NT2/D1 (cell line): Measurements from ENCODE around the gene ALOXE3.
A peak's percentile ranks its signal among the peaks of the same experiment; 100 is the strongest.

Source experiments
- DNase-seq: peaks from one replicate; pipeline ENCODE4 v3.0.0-alpha.2; 2011; ENCODE audit warnings: low read depth, low spot score
- H3K27me3 ChIP-seq: 2 replicates; pipeline ENCODE4 v1.6.0; 2011; ENCODE audit warnings: mild to moderate bottlenecking; ENCODE audit not compliant: insufficient read length, insufficient read depth
- H3K36me3 ChIP-seq: 2 replicates; pipeline ENCODE4 v1.6.1; 2011; ENCODE audit warnings: mild to moderate bottlenecking, low read length, mixed read lengths; ENCODE audit not compliant: insufficient read depth, insufficient read length
- H3K4me1 ChIP-seq: 2 replicates; pipeline ENCODE4 v1.5.1; 2011; ENCODE audit not compliant: insufficient read depth, insufficient read length
- H3K4me3 ChIP-seq: 2 replicates; pipeline ENCODE4 v1.5.1; 2011; ENCODE audit warnings: low read depth; ENCODE audit not compliant: insufficient read length
- H3K9ac ChIP-seq: 2 replicates; pipeline ENCODE4 v1.6.0; 2011; ENCODE audit warnings: low read depth; ENCODE audit not compliant: insufficient read length
- H3K9me3 ChIP-seq: 2 replicates; pipeline ENCODE4 v1.5.1; 2011; ENCODE audit warnings: mild to moderate bottlenecking, low read length; ENCODE audit not compliant: insufficient read depth
- SUZ12 ChIP-seq: IDR thresholded peaks from 2 replicates; pipeline ENCODE4 v1.6.1; 2011; ENCODE audit not compliant: insufficient read length, insufficient read depth; ENCODE audit errors: extremely low read depth
- YY1 ChIP-seq: IDR thresholded peaks from 2 replicates; pipeline ENCODE4 v1.6.1; 2011; ENCODE audit not compliant: insufficient read length, insufficient read depth
- ZNF274 ChIP-seq: IDR thresholded peaks from 2 replicates; pipeline ENCODE4 v1.6.1; 2011; ENCODE audit warnings: mild to moderate bottlenecking, low read depth, low read length

ALOXE3 gene

GRCh38 chr17:8138672-8139371 lies 20.5 kb upstream of the ALOXE3 start:
- no peaks in the 10 kb centered on the region for H3K9me3 ChIP-seq
- H3K27me3 ChIP-seq, result peaks cover 6% of the 10 kb centered on the region
- DNase-seq, result peak; percentile 88
- peaks cover 34% of the 10 kb centered on the region for H3K36me3 ChIP-seq
- TF ChIP-seq SUZ12, result no peak
- TF ChIP-seq YY1, result no peak
- no peak for TF ChIP-seq ZNF274
- peak overlapping the region; percentile 40 for H3K4me3 ChIP-seq
- peak overlapping the region; percentile 74 for H3K9ac ChIP-seq
- H3K4me1 ChIP-seq, result peaks cover 4% of the 10 kb centered on the region

DNA sequence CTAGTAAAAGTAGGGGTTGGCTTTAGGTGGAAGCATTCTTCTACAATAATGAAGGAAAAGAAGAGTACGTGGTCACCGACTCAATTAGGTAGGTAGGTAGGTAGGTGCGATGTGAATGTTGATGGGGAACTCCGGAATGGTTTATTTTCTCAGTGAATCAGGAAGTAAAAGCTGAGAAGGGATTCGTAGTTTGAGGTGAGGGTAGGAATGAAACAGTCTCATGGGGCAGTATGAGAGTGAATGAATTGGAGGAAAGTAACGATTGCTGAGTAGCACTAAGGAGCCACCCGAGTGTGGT lies 20.0 kb upstream of the ALOXE3 start:
- Histone ChIP-seq H3K9me3 (no peaks in the 10 kb centered on the region), H3K27me3 (peaks cover 6% of the 10 kb centered on the region), H3K9ac (peak overlapping the region; percentile 15), H3K36me3 (peaks cover 31% of the 10 kb centered on the region), H3K4me3 (peak overlapping the region; percentile 33), H3K4me1 (peaks cover 4% of the 10 kb centered on the region)
- DNase-seq, result no peak
- TF ChIP-seq YY1, result no peak
- no peak for TF ChIP-seq SUZ12
- no peak for TF ChIP-seq ZNF274

DNA sequence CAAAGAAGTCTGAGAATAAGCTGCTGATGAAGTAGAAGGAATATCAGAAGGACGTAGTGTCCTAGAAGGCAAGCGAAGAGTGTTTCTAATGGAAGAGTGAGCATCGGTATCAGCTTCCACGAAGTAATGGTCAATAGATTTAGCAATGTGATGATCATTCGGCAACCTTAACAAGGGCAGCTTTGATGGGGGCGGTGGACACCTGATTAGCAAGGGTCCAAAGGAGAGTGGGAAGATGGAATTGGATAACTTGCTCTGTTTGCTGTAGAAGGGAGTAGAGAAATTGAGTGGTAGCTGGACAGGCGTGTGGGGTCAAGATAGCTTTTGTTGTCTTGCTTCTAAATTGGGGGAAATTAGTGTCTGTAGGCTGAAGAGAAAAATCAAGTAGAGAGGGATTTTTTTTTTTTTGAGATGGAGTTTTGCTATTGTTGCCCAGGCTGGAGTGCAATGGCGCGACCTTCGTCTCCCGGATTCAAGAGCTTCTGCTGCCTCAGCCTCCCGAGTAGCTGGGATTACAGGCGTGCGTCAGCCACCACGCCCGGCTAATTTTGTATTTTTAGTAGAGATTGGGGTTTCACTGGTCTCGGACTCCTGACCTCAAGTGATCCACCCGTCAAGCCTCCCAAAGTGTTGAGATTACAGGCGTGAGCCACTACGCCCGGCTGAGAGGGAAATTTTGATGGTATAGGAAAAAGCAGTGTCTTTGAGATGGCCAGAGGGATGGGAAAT lies 19.5 kb upstream of the ALOXE3 start:
- peaks cover 26% of the 10 kb centered on the region for H3K36me3 ChIP-seq
- TF ChIP-seq SUZ12, result no peak
- no peak for TF ChIP-seq ZNF274
- no peak for TF ChIP-seq YY1
- H3K9ac ChIP-seq, result peak overlapping the region; percentile 15
- peaks cover 8% of the 10 kb centered on the region for H3K4me1 ChIP-seq
- H3K27me3 ChIP-seq, result peaks cover 6% of the 10 kb centered on the region
- H3K4me3 ChIP-seq, result peak overlapping the region; percentile 33
- H3K9me3 ChIP-seq, result no peaks in the 10 kb centered on the region
- DNase-seq, result no peak

DNA sequence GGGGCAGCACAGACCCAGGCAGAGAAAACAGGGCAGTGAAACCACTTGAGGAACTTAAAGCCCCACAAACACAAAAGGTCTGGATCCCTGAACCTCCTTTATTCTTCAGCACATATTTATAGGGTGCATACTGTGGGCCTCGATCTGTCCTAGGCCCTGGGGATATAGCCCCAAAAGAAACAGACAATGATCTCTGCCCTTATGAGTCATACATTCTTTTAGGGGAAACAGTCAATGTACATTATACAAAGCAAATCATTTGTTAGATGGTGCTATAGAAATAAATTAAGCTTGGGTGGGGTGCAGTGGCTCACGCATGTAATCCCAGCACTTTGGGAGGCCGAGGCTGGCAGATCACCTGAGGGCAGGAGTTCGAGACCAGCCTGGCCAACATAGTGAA lies 15.6 kb upstream of the ALOXE3 start:
- H3K9me3 ChIP-seq, result no peaks in the 10 kb centered on the region
- no peak overlapping the region for H3K4me3 ChIP-seq
- DNase-seq, result no peak
- peaks cover 19% of the 10 kb centered on the region for H3K27me3 ChIP-seq
- no peaks in the 10 kb centered on the region for H3K36me3 ChIP-seq
- H3K9ac ChIP-seq, result peak overlapping the region; percentile 32
- TF ChIP-seq YY1 (no peak), ZNF274 (no peak), SUZ12 (no peak)
- peaks cover 4% of the 10 kb centered on the region for H3K4me1 ChIP-seq

GRCh38 chr17:8133399-8133798 lies 15.1 kb upstream of the ALOXE3 start:
- H3K27me3 ChIP-seq, result peaks cover 24% of the 10 kb centered on the region
- DNase-seq, result no peak
- H3K4me1 ChIP-seq, result peaks cover 4% of the 10 kb centered on the region
- H3K9ac ChIP-seq, result peak overlapping the region; percentile 23
- no peak for TF ChIP-seq SUZ12
- TF ChIP-seq ZNF274, result no peak
- no peak for TF ChIP-seq YY1
- H3K4me3 ChIP-seq, result no peak overlapping the region
- no peaks in the 10 kb centered on the region for H3K36me3 ChIP-seq
- H3K9me3 ChIP-seq, result no peaks in the 10 kb centered on the region

DNA sequence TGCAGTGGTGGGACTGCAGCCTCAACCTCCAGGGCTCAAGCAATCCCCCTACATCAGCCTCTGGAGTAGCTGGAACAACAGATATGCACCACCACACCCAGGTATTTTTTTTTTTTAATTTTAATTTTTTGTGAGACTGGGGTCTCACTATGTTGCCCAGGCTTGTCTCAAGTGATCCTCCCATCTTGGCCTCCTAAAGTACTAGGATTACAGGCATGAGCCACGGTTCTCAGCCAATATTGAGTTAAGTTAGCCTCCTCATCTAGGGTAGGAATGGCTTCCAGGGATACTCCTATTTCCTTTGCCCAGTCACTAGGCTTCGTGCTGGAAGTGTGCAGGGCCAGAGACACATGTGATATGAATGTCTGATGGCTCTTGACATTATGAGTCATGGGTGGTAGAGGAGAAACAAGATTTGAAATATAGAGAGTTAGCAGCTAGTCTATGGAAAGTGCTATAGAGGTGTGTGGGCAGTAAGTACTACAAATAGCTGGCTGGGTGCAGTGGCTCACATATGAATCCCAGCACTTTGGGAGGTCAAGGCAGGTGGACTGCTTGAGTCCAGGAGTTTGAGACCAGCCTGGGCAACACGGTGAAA lies 13.6 kb upstream of the ALOXE3 start:
- H3K27me3 ChIP-seq, result peaks cover 32% of the 10 kb centered on the region
- TF ChIP-seq ZNF274 (no peak), SUZ12 (no peak), YY1 (no peak)
- no peaks in the 10 kb centered on the region for H3K9me3 ChIP-seq
- peaks cover 4% of the 10 kb centered on the region for H3K4me1 ChIP-seq
- no peak overlapping the region for H3K9ac ChIP-seq
- DNase-seq, result no peak
- no peak overlapping the region for H3K4me3 ChIP-seq
- no peaks in the 10 kb centered on the region for H3K36me3 ChIP-seq

- Histone ChIP-seq H3K36me3 (no peaks in the 10 kb centered on the region), H3K4me3 (no peak overlapping the region), H3K27me3 (peaks cover 59% of the 10 kb centered on the region), H3K9ac (no peak overlapping the region), H3K9me3 (no peaks in the 10 kb centered on the region), H3K4me1 (peaks cover 5% of the 10 kb centered on the region)
- no peak for TF ChIP-seq SUZ12
- no peak for TF ChIP-seq ZNF274
- DNase-seq, result no peak
These were observed 9.9 kb upstream of the ALOXE3 start for GRCh38 chr17:8128125-8128784.
